Measurements from ENCODE around the gene MAFG. TPM values are rescaled to one million over a fixed set of nuclear protein-coding genes. Genes with fewer than 3 reads are reported as not detected.

Gene MAFG
- total and polyA plus RNA-seq, 9 of the 15 experiments (the other 6 are each of a cell fraction or from before 2014, with no cell fraction given), result 1.1 to 58.1 (median 24.9) TPM

DNA sequence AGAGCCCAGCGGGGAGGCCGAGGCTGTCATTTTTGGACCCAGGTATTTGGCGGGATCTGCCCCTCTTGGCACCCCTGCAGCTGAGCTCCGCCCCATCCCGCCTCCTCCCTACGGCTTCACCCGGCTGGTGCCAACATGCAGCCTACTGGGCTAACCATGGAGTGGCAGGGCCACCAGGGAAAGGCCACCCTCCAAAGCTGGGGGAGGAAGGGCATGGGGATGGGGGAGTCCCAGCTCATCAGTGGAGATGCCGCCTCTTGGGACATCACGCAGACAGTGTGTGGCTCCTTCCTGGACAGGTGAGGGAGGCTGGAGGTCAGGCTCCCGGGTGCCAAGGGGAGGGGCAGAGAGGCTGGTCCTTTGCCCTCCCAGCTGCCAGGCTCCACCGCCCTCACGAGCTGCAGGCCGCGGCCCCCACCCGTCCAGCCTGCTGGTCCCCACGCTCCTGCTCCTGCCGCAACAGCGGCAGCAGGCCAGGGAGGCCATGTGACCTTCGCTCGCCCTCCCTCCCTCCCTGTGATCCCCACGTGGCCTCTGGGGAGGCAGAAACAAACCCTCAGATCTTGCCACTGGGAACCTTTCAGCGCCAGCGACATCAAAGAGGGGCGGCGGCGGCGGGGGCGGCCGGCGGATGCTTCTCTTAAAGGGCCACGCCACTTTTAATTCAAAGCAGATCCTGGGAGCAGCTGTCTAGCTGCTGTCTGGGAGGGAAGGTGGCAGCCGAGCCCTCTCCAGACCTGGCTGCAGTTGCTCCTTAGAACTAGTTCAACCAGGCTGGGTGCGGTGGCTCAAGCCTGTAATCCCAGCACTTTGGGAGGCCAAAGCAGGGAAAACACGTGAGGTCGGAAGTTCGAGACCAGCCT lies 40.2 kb upstream of the MAFG start (continued):
- TF ChIP-seq, protein P1, sequence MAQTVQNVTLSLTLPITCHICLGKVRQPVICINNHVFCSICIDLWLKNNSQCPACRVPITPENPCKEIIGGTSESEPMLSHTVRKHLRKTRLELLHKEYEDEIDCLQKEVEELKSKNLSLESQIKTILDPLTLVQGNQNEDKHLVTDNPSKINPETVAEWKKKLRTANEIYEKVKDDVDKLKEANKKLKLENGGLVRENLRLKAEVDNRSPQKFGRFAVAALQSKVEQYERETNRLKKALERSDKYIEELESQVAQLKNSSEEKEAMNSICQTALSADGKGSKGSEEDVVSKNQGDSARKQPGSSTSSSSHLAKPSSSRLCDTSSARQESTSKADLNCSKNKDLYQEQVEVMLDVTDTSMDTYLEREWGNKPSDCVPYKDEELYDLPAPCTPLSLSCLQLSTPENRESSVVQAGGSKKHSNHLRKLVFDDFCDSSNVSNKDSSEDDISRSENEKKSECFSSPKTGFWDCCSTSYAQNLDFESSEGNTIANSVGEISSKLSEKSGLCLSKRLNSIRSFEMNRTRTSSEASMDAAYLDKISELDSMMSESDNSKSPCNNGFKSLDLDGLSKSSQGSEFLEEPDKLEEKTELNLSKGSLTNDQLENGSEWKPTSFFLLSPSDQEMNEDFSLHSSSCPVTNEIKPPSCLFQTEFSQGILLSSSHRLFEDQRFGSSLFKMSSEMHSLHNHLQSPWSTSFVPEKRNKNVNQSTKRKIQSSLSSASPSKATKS (CRISPR knock-in tag; IDR thresholded peaks at IDR 0.05), result no peak
- TF ChIP-seq RBFOX2 (IDR thresholded peaks at IDR 0.05; ENCODE audit: low read depth, low read length), result peak; percentile 58
- TF ChIP-seq CREM (IDR thresholded peaks at IDR 0.05; ENCODE audit: low read depth), result peak; percentile 62
- TF ChIP-seq, protein P2, sequence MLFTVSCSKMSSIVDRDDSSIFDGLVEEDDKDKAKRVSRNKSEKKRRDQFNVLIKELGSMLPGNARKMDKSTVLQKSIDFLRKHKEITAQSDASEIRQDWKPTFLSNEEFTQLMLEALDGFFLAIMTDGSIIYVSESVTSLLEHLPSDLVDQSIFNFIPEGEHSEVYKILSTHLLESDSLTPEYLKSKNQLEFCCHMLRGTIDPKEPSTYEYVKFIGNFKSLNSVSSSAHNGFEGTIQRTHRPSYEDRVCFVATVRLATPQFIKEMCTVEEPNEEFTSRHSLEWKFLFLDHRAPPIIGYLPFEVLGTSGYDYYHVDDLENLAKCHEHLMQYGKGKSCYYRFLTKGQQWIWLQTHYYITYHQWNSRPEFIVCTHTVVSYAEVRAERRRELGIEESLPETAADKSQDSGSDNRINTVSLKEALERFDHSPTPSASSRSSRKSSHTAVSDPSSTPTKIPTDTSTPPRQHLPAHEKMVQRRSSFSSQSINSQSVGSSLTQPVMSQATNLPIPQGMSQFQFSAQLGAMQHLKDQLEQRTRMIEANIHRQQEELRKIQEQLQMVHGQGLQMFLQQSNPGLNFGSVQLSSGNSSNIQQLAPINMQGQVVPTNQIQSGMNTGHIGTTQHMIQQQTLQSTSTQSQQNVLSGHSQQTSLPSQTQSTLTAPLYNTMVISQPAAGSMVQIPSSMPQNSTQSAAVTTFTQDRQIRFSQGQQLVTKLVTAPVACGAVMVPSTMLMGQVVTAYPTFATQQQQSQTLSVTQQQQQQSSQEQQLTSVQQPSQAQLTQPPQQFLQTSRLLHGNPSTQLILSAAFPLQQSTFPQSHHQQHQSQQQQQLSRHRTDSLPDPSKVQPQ (CRISPR knock-in tag; IDR thresholded peaks at IDR 0.05; ENCODE audit: borderline replicate concordance), result no peak
- TF ChIP-seq PHF8 (IDR thresholded peaks at IDR 0.05; ENCODE audit: borderline replicate concordance, low read length), result peak; percentile 16; the same call in 1 of the 2 replicates
- TF ChIP-seq, protein P3, sequence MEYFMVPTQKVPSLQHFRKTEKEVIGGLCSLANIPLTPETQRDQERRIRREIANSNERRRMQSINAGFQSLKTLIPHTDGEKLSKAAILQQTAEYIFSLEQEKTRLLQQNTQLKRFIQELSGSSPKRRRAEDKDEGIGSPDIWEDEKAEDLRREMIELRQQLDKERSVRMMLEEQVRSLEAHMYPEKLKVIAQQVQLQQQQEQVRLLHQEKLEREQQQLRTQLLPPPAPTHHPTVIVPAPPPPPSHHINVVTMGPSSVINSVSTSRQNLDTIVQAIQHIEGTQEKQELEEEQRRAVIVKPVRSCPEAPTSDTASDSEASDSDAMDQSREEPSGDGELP (CRISPR knock-in tag; IDR thresholded peaks at IDR 0.05; ENCODE audit: borderline replicate concordance), result peak; percentile 71
- TF ChIP-seq BHLHE40 (IDR thresholded peaks at IDR 0.05; ENCODE audit: low read length), result 0 out of 2 replicates have a peak, but pooled peaks have one; percentile 25
- TF ChIP-seq ZNF232 (CRISPR knock-in tag; IDR thresholded peaks at IDR 0.05), result no peak
- no peak for TF ChIP-seq MCM7 (IDR thresholded peaks at IDR 0.05)
- peak; percentile 4; the same call in 1 of the 2 replicates for TF ChIP-seq JUND (IDR thresholded peaks at IDR 0.05; ENCODE audit: borderline replicate concordance, low read depth, low read length)
- TF ChIP-seq JUND (tag; IDR thresholded peaks at IDR 0.05; ENCODE audit: borderline replicate concordance, low read depth, low read length), result no peak; the same call in 2 of the 3 replicates
- no peak for TF ChIP-seq PPARD (CRISPR knock-in tag; IDR thresholded peaks at IDR 0.05)
- TF ChIP-seq KHSRP (IDR thresholded peaks at IDR 0.05), result no peak
- TF ChIP-seq, protein P4, sequence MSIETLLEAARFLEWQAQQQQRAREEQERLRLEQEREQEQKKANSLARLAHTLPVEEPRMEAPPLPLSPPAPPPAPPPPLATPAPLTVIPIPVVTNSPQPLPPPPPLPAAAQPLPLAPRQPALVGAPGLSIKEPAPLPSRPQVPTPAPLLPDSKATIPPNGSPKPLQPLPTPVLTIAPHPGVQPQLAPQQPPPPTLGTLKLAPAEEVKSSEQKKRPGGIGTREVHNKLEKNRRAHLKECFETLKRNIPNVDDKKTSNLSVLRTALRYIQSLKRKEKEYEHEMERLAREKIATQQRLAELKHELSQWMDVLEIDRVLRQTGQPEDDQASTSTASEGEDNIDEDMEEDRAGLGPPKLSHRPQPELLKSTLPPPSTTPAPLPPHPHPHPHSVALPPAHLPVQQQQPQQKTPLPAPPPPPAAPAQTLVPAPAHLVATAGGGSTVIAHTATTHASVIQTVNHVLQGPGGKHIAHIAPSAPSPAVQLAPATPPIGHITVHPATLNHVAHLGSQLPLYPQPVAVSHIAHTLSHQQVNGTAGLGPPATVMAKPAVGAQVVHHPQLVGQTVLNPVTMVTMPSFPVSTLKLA (conservative IDR thresholded peaks at IDR 0.05), result peak; percentile 90 to 93
- TF ChIP-seq, protein P5, sequence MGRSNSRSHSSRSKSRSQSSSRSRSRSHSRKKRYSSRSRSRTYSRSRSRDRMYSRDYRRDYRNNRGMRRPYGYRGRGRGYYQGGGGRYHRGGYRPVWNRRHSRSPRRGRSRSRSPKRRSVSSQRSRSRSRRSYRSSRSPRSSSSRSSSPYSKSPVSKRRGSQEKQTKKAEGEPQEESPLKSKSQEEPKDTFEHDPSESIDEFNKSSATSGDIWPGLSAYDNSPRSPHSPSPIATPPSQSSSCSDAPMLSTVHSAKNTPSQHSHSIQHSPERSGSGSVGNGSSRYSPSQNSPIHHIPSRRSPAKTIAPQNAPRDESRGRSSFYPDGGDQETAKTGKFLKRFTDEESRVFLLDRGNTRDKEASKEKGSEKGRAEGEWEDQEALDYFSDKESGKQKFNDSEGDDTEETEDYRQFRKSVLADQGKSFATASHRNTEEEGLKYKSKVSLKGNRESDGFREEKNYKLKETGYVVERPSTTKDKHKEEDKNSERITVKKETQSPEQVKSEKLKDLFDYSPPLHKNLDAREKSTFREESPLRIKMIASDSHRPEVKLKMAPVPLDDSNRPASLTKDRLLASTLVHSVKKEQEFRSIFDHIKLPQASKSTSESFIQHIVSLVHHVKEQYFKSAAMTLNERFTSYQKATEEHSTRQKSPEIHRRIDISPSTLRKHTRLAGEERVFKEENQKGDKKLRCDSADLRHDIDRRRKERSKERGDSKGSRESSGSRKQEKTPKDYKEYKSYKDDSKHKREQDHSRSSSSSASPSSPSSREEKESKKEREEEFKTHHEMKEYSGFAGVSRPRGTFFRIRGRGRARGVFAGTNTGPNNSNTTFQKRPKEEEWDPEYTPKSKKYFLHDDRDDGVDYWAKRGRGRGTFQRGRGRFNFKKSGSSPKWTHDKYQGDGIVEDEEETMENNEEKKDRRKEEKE (IDR thresholded peaks at IDR 0.05; ENCODE audit: borderline replicate concordance in 1 of 2, control insufficient read depth in 1 of 2, low read depth in 2 of 2, low read length in 1 of 2), result 0 out of 4 replicates have a peak, but pooled peaks of 1 of the 2 experiments have one; percentile 29
